ENCODE measurements around the gene FBXL5. TPM values are rescaled to one million over a fixed set of nuclear protein-coding genes. Genes with fewer than 3 reads are reported as not detected.

FBXL5 gene
- total RNA-seq = 109 and 156 TPM in 2 replicates

- peak; percentile 92 for DNase-seq
Measured at GRCh38 chr4:15655223-15656037, at the start of gene FBXL5. Gene FBXL5, minus strand, starts transcription at chr4:15655357. Its CDS starts 70 bp downstream, at chr4:15655287.

- DNase-seq = no peak
Measured at GRCh38 chr4:15704129-15704528, 49.0 kb upstream of the FBXL5 start.

GRCh38 chr4:15703439-15703838, 48.3 kb upstream of the FBXL5 start:
- no peak for DNase-seq

- DNase-seq = peak; percentile 60
Measured at GRCh38 chr4:15702941-15703403, 47.8 kb upstream of the FBXL5 start, which contains the start of gene BST1. Gene BST1, plus strand, starts transcription at chr4:15703065. Its CDS starts 80 bp downstream, at chr4:15703145.

- DNase-seq = no peak
Measured at GRCh38 chr4:15696866-15697265, 41.7 kb upstream of the FBXL5 start.

- DNase-seq = no peak
Measured at GRCh38 chr4:15695729-15696128, 40.6 kb upstream of the FBXL5 start.

GRCh38 chr4:15695240-15695699, 40.1 kb upstream of the FBXL5 start:
- peak; percentile 72 for DNase-seq

- no peak for DNase-seq
Measured at GRCh38 chr4:15694431-15694830, 39.3 kb upstream of the FBXL5 start.

- DNase-seq = no peak
Measured at GRCh38 chr4:15692602-15693001, 37.4 kb upstream of the FBXL5 start.

GRCh38 chr4:15691346-15692135, 36.4 kb upstream of the FBXL5 start:
- peak; percentile 64 for DNase-seq

GRCh38 chr4:15690020-15690809, 35.1 kb upstream of the FBXL5 start:
- DNase-seq = peak; percentile 94

GRCh38 chr4:15689540-15689939, 34.4 kb upstream of the FBXL5 start:
- DNase-seq = no peak

- no peak for DNase-seq
Measured at GRCh38 chr4:15688051-15688450, 32.9 kb upstream of the FBXL5 start.

GRCh38 chr4:15684498-15684897, 29.3 kb upstream of the FBXL5 start:
- DNase-seq = no peak

- DNase-seq = peak; percentile 28
Measured at GRCh38 chr4:15683143-15683495, 28.0 kb upstream of the FBXL5 start.

GRCh38 chr4:15682242-15683142, 27.3 kb upstream of the FBXL5 start:
- DNase-seq = peak; percentile 36

- peak; percentile 99 for DNase-seq
Measured at GRCh38 chr4:15681372-15682241, 26.4 kb upstream of the FBXL5 start, which contains the start of gene FAM200B. Gene FAM200B, plus strand, starts transcription at chr4:15681827. Its CDS starts 5,151 bp downstream, at chr4:15686978.

- DNase-seq = no peak
Measured at GRCh38 chr4:15681067-15681371, 25.9 kb upstream of the FBXL5 start.

GRCh38 chr4:15677507-15677988, 22.4 kb upstream of the FBXL5 start:
- peak; percentile 69 for DNase-seq

GRCh38 chr4:15676899-15677298, 21.7 kb upstream of the FBXL5 start:
- DNase-seq = no peak

All from dermis blood vessel endothelial cell (primary cell).